SHP77 (cell line): ENCODE data around the gene CABCOCO1.
A peak's percentile ranks its signal among the peaks of the same experiment; 100 is the strongest.
"Not testable (repeated sequence)": the region's sequence is repeated elsewhere in the genome, so short reads cannot be mapped to it uniquely, and the experiment has no call there.

ENCODE experiments used
- DNase-seq, 2 experiments: peaks; one replicate each; lab custom pipeline; 2025; lab: John Stamatoyannopoulos, UW

CABCOCO1 gene

GRCh38 chr10:61712105-61712504 is 49.4 kb downstream of the CABCOCO1 start:
- DNase-seq: not testable (repeated sequence)

DNA sequence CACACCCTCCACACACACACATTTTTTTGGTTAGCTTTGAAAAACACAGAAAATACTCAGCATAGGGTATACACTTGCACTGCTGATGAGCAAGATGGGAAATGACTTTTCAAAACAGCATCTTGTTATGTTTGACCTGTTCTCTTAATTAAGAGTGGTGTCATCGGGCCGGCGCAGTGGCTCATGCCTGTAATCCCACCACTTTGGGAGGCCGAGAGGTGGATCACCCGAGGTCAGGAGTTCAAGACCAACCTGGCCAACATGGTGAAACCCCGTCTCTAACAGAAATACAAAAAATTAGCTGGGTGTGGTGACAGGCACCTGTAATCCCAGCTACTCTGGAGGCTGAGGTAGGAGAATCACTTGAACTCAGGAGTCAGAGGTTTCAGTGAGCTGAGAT is 56.7 kb downstream of the CABCOCO1 start:
- DNase-seq: not testable (repeated sequence)

DNA sequence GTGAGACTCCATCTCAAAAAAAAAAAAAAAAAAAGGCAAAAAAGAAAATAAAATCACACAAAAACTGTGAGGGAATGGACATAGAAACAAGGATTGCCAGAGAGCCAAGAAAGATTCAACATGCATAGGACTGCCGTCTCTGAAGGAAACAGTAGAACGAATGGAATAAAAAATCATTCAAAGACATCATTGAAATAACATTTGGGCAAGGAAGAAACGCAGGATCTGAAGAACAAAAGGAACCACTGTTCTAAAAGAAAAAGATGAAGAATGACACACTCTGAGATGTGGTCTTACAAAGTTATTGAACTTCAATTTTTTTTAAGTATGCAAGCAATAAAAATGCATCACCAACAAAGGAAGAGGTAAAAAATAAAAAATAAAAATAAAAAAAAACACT is 57.2 kb downstream of the CABCOCO1 start:
- no peak for DNase-seq

DNA sequence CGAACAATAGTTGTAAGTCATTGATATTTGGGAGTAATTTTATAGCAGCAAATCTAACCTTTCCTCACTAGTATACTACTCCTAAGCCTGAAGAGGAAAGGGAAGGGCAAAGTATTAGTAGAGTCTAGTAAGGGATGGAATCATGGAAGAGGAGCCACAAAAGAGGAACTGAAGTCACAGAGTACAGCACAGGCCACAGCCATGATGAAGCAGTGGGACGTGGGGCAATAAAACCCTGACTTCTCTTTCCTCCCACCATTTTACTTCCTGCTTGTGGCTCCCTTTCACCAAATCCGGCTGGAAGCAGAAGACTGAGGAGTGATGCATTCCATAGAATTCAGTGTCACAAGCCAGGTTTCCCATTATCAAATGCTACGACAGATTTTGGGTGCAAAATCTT is 58.7 kb downstream of the CABCOCO1 start:
- DNase-seq: no peak

DNA sequence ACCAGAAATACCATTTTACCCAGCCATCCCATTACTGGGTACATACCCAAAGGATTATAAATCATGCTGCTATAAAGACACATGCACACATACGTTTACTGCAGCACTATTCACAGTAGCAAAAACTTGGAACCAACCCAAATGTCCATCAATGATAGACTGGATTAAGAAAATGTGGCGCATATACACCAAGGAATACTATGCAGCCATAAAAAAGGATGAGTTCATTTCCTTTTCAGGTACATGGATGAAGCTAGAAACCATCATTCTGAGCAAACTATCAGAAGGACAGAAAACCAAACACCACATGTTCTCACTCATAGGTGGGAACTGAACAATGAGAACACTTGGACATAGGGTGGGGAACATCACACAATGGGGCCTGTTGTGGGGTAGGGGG is 62.5 kb downstream of the CABCOCO1 start:
- DNase-seq: not testable (repeated sequence)

DNA sequence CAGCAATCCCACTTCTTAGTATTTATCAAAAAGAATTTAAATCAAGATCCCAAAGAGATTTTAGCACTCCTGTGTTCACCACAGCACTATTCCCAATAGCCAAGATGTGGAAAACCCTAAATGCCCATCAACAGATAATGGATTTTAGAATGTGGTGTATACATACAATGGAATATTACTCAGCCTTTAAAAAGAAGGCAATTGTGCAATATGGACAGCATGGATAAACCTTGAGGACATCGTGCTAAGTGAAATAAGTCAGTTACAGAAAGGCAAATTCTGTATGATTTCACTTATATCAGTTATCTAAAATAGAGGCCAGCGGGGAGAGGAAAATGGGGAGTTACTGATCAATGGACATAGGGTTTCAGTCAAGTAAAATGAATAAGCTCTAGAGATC is 66.9 kb downstream of the CABCOCO1 start:
- no peak for DNase-seq

GRCh38 chr10:61730671-61731070 is 67.9 kb downstream of the CABCOCO1 start:
- DNase-seq: no peak

- DNase-seq: no peak
Measured at GRCh38 chr10:61731638-61732037, 68.9 kb downstream of the CABCOCO1 start.

GRCh38 chr10:61732629-61733278 is 70.0 kb downstream of the CABCOCO1 start:
- DNase-seq: no peak

GRCh38 chr10:61733358-61733940 is 70.7 kb downstream of the CABCOCO1 start:
- peak in 1 of 2 experiments; percentile 10 for DNase-seq

DNA sequence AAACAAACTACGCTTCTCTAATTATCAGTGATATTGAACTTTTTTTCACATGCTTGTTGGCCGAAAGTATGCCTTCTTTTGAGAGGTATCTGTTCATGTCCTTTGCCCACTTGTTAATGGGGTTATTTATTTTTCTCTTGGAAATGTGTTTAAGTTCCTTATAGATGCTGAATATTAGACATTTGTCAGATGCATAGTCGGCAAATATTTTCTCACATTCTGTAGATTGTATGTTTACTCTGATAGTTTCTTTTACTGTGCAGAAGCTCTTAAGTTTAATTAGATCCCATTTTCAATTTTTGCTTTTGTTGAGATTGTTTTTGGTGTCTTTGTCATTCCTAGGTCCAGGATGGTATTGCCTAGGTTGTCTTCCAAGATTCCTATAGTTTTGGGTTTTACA is 73.2 kb downstream of the CABCOCO1 start:
- no peak for DNase-seq

DNA sequence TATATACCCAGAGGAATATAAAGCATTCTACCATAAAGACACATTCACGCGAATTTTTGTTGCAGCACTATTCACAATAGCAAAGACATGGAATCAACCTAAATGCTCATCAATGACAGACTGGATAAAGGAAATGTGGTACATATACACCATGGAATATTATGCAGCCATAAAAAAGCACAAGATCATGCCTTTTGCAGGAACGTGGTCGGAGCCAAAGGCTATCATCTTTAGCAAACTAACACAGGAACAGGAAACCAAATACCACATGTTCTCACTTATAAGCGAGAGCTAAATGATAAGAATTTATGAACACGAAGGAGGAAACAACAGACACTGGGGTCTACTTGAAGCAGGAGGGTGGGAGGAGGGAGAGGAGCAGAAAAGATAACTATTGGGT is 74.7 kb downstream of the CABCOCO1 start:
- DNase-seq: not testable (repeated sequence)

- DNase-seq: no peak
Measured at GRCh38 chr10:61742812-61743211, 80.1 kb downstream of the CABCOCO1 start.

- no peak for DNase-seq
Measured at GRCh38 chr10:61744469-61744868, 81.7 kb downstream of the CABCOCO1 start.

GRCh38 chr10:61746377-61746776 is 83.6 kb downstream of the CABCOCO1 start:
- no peak for DNase-seq

- DNase-seq: no peak
Measured at GRCh38 chr10:61747307-61747706, 84.6 kb downstream of the CABCOCO1 start.

GRCh38 chr10:61749291-61749690 is 86.6 kb downstream of the CABCOCO1 start:
- no peak for DNase-seq

GRCh38 chr10:61750943-61751471 is 88.3 kb downstream of the CABCOCO1 start:
- DNase-seq: no peak

DNA sequence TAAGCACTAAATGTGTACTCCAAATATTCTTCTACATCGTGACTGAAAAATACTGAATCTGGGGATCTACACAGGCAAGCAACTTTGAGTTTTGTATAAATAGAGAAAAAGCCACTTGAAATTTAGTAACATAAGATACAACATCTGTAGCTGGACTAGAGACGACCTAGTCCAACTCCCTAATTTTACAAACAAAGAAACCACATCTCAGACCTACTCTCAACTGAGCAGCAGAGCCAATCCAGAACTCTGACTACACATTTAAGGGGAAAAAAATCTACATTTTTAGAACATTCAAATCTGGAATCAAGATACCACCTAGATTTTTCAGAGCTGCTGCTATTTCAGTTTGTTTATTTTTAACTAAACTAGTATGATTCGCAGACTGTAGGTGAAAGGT is 88.9 kb downstream of the CABCOCO1 start:
- DNase-seq: no peak

GRCh38 chr10:61752111-61753011 is 89.6 kb downstream of the CABCOCO1 start:
- no peak for DNase-seq

DNA sequence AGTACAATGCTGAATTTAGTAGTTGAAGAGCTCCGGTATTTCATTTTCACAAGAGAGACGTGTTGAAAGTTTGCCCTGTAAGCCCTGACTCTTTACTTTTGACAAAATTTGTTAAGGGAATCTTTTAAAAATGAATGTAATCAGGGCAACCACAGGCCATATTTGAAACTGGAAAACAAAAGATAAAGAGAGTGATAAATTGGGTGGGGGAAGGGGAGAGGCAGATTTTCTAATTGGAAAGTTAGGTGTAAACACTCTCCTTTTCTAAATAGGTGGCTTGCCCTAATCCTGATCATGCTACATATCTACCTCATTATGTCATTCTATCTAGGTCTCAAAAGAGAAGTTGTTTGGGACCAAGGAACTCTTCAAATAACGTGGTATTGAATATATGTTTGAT is 90.7 kb downstream of the CABCOCO1 start:
- DNase-seq: no peak
